ENCODE results near the gene PLPPR3. TPM values are rescaled to one million over a fixed set of nuclear protein-coding genes. Genes with fewer than 3 reads are reported as not detected.

The PLPPR3 gene
- total RNA-seq, 3 donors from 2014 or later, result 0.19 TPM; not detected in 2

DNA sequence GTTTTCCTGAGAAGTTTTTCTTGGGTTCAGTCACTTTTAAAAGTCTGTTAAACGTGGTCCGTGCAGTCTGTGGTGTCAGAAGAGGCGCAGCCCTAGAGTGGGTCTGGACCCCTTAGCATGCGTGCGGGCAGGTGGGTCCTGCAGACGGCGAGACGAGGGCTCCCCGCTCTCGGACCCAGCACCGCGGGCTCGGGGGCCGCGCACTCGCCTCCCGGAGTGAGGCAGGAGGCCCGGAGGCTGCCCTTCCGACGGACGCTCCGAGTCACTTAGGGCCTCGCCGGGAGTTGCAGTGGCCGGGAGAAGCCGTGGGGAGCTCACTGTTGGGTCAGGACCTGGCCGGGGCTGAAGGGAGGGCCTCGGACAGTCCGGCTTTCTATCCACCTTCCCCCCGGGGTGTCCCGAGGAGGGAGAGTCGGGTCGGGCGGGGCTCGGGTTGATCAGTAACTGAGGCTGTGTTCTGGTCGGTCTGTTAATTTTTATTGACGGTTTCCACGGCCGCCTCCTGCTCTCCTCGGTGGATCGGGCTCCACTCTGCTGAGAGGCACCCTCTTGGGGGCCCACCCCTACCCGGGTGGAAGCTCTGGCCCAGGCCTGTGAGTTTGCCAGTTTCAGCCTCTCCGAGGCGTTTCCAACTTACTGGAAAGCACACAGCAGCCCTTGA is 23.2 kb downstream of the PLPPR3 start:
- peak overlapping the region; percentile 84 for H3K4me3 ChIP-seq
- TF ChIP-seq, protein P1, sequence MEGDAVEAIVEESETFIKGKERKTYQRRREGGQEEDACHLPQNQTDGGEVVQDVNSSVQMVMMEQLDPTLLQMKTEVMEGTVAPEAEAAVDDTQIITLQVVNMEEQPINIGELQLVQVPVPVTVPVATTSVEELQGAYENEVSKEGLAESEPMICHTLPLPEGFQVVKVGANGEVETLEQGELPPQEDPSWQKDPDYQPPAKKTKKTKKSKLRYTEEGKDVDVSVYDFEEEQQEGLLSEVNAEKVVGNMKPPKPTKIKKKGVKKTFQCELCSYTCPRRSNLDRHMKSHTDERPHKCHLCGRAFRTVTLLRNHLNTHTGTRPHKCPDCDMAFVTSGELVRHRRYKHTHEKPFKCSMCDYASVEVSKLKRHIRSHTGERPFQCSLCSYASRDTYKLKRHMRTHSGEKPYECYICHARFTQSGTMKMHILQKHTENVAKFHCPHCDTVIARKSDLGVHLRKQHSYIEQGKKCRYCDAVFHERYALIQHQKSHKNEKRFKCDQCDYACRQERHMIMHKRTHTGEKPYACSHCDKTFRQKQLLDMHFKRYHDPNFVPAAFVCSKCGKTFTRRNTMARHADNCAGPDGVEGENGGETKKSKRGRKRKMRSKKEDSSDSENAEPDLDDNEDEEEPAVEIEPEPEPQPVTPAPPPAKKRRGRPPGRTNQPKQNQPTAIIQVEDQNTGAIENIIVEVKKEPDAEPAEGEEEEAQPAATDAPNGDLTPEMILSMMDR (IDR thresholded peaks at IDR 0.05), result no peak
- intact Hi-C loops (cut with DNase I, micrococcal nuclease), result no loop called here
- H3K36me3 ChIP-seq (ENCODE audit: low read depth), result peaks cover 5% of the 10 kb centered on the region
- DNase-seq (peak; percentile 81 to 87 (median 84)), ATAC-seq (peak; percentile 23)
- H3K4me1 ChIP-seq (ENCODE audit: low read depth), result peaks cover 48% of the 10 kb centered on the region
- H3K9me3 ChIP-seq, result no peaks in the 10 kb centered on the region

DNA sequence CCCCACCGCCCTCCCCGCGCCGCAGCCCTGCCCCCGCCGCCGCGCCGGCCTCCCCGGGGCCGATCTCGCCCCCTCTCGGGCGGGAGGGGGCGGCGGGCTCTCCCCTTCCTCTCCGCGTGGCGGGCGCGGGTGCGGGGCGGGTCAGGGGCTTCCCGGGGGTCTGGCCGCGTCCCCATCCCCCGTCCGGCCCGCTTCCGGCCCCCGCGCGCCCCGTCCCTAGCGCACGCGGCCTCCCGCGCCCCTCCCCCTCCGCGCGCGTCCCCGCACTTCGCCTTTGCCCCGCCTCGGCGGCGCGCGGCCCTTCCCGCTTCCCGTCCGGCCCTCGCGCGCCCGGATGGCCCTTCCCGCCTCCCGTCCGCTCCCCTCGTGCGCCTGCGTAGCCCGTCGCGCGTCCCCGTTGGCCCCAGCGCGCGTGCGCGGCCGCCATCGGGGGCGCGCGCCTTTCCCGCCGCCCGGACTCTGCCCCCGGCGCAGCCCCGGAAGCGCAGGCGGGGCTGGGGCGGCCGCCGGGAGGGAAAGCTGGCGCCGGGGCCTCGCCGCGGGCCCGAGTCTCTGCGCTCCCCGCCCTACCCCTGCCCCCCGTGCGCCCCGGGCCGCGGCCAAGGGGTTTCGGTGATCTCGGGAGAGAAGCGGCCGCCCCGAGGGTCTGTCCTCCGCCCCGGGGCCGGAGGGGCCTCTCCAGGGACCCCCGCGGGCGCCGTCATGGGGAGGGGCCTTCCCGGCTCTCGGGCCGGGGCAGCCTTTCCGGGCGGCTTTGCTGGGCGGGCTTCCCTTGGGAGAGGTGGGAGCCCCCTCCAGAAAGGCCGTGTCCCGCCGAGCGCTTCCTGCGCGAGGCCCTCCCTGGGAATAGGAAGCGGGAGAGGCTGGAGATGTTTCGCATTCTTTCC is 24.0 kb downstream of the PLPPR3 start:
- TF ChIP-seq, protein P1 (IDR thresholded peaks at IDR 0.05), result no peak
- Histone ChIP-seq H3K36me3 (ENCODE audit: low read depth) (peaks cover 5% of the 10 kb centered on the region), H3K9me3 (no peaks in the 10 kb centered on the region), H3K4me3 (peak overlapping the region; percentile 84), H3K4me1 (ENCODE audit: low read depth) (peaks cover 47% of the 10 kb centered on the region)
- DNase-seq, result peak; percentile 89 to 95 (median 95)
- intact Hi-C loops (cut with DNase I, micrococcal nuclease), result no loop called here
- ATAC-seq, result peak; percentile 70

DNA sequence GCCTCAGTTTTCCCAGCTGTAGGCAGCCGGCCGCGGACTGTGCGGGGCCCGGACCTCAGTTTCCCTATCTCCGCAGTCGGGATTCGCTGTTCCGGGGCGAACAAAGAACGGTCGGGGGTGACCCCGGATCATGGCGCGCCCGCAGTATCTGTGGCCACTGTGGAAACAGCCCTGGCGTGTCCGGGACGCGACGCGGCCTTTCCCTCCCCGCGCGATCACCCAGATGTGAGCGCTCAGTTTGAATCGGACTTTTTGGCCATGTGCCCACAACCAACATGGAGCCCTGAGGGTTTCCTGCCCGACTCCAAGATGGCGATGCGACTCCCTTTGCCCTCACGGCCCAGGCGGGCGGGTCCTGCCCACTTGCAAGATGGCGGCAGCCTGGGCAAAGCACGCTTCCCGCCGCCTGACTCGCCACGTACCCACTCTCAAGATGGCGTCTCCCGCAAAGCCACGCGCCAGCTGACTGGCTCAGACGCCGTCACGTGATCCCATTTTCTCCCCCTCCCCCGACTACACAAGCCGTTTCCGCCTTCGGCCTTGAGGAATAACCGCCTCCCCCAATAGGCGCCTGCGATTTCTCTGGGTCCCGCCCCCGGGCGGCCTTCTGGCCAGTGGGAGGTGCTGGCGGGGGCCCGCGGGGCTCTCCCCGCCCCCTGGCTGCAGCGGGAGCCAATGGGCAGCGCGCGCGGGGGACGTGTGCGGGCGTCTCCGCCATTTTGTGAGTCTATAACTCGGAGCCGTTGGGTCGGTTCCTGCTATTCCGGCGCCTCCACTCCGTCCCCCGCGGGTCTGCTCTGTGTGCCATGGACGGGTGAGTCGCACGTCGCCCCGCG is 24.8 kb downstream of the PLPPR3 start, which contains the start of gene PTBP1:
Gene PTBP1, plus strand, starts transcription at position 761 of the 836 bp plus-strand sequence. Its CDS starts 46 bp downstream, at position 807.
- TF ChIP-seq, protein P1 (IDR thresholded peaks at IDR 0.05), result no peak
- intact Hi-C loops (cut with DNase I, micrococcal nuclease), result no loop called here
- H3K4me1 ChIP-seq (ENCODE audit: low read depth), result peaks cover 40% of the 10 kb centered on the region

DNA sequence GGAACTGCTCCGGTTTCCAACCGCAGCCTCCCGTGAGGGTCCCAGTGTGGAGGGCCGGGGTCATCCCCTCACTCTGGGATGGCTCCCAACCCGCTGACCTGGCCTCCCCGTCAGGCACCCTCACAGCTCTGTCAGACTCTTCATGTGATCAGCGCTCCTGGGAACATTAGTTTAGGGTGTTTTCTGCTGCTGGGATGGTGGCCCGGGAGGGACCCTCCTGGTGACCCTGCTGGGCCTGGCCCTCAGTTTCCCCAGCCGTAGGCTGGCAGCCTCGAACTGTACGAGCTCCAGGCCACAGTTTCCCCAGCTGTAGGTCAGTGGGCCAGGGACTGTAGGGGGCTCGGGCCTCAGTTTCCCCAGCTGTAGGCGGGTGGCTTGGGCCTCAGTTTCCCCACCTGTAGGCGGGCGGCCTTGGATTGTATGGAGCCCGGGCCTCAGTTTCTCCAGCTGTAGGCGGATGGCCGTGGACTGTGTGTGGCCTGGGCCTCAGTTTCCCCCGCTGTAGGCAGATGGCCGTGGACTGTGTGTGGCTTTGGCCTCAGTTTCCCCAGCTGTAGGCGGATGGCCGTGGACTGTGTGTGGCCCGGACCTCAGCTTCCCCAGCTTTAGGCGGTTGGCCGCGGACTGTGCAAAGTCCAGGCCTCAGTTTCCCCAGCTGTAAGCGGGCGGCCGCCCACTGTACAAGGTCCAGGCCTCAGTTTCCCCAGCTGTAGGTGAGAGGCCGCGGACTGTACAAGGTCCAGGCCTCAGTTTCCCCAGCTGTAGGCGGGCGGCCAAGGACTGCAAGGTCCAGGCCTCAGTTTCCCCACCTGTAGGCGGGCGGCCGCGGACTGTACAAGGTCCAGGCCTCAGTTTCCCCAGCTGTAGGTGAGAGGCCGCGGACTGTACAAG is 25.8 kb downstream of the PLPPR3 start:
- intact Hi-C loops (cut with DNase I, micrococcal nuclease), result no loop called here
- peaks cover 30% of the 10 kb centered on the region for H3K4me1 ChIP-seq (ENCODE audit: low read depth)
- no peak for ATAC-seq
- peak in 2 of 3 donors; percentile 61 to 71 for DNase-seq
- peaks cover 5% of the 10 kb centered on the region for H3K36me3 ChIP-seq (ENCODE audit: low read depth)
- no peaks in the 10 kb centered on the region for H3K9me3 ChIP-seq
- H3K4me3 ChIP-seq, result peak overlapping the region; percentile 84
- TF ChIP-seq, protein P1 (IDR thresholded peaks at IDR 0.05), result no peak

More for the DNA sequence above, 24.8 kb downstream of the PLPPR3 start, which contains the start of gene PTBP1:
- peak; percentile 85 for ATAC-seq
- H3K4me3 ChIP-seq, result peak within 1 kb of the TSS; percentile 84
- DNase-seq, result peak; percentile 99 to 100 (median 99)
- peaks cover 5% of the 10 kb centered on the region for H3K36me3 ChIP-seq (ENCODE audit: low read depth)
- no peaks in the 10 kb centered on the region for H3K9me3 ChIP-seq

Data from mucosa of descending colon (tissue), 3 donors.